Activated T-cell treated with anti-CD3 and anti-CD28 coated beads, Interleukin-2, amount 50 U/mL, for 72 hours (primary cell): Measurements from ENCODE around the gene ZMAT5. TPM values are rescaled to one million over a fixed set of nuclear protein-coding genes. Genes with fewer than 3 reads are reported as not detected.

Experiments
- ATAC-seq, 2 donors: fragments of 150-1000 bp; cut with Tn5 transposase; replicated peaks in 1 of 2; 2 replicates each; pipeline ENCODE4 v1.10.0; 2021; ENCODE audit warnings: moderate library complexity in 2 of 2, mild to moderate bottlenecking in 1 of 2
- DNase-seq, 2 donors: peaks; one replicate each; pipeline ENCODE4 v3.0.0; 2021 to 2022; ENCODE audit warnings: mixed read lengths in 1 of 2
- H3K27ac Mint-ChIP-seq: one replicate; pipeline ENCODE4 v1.8.0; 2022; ENCODE audit warnings: mild to moderate bottlenecking, moderate library complexity, mixed read lengths
- H3K27me3 Mint-ChIP-seq: one replicate; pipeline ENCODE4 v1.8.0; 2022; ENCODE audit warnings: low read depth, mixed read lengths
- H3K36me3 Mint-ChIP-seq, 2 donors: one replicate each; pipeline ENCODE4 v1.8.0; 2022; ENCODE audit warnings: mixed read lengths in 2 of 2, mild to moderate bottlenecking in 1 of 2; ENCODE audit not compliant: insufficient read depth in 2 of 2
- H3K4me1 Mint-ChIP-seq: one replicate; pipeline ENCODE4 v1.8.0; 2022; ENCODE audit warnings: low read depth, mixed read lengths
- H3K4me3 Mint-ChIP-seq, 2 donors: one replicate each; pipeline ENCODE4 v1.8.0; 2022; ENCODE audit warnings: mild to moderate bottlenecking in 2 of 2, mixed read lengths in 2 of 2, moderate library complexity in 2 of 2
- H3K9me3 Mint-ChIP-seq, 2 donors: one replicate each; pipeline ENCODE4 v1.8.0; 2022; ENCODE audit warnings: mixed read lengths in 2 of 2
- total RNA-seq, 2 donors: library from RNA; stranded (reverse); gene quantifications; one replicate each; pipeline ENCODE4 v1.2.3, GENCODE V29; 2022

ZMAT5 gene
- total RNA-seq, 2 donors from 2014 or later, result 29.1 to 34.4 TPM

DNA sequence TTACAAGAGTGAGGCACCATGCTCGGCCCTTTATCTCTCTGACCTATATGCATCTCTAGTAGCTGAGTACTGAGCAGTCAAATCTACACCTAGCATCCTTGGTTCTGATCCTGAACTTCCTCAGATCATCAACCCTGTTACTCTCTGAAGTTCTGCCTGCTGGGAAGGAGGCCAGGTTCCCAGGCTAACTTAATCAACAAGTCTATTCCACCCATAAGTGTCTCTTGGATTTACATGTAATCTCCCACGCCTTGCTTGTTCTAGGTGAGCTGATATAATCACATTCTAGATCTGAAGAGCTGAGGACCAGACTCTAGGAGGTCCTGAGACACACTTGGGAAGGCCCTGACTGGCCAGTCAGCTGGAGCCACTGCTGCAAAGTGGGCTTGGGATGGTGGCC lies 24.9 kb downstream of the ZMAT5 start:
- ATAC-seq (no peak), DNase-seq (no peak)
- Mint-ChIP-seq H3K27ac (no peak overlapping the region), H3K4me1 (no peaks in the 10 kb centered on the region), H3K9me3 (no peaks in the 10 kb centered on the region), H3K4me3 (no peak overlapping the region), H3K27me3 (no peaks in the 10 kb centered on the region), H3K36me3 (peaks cover 0 to 2% of the 10 kb centered on the region in 2 donors)

DNA sequence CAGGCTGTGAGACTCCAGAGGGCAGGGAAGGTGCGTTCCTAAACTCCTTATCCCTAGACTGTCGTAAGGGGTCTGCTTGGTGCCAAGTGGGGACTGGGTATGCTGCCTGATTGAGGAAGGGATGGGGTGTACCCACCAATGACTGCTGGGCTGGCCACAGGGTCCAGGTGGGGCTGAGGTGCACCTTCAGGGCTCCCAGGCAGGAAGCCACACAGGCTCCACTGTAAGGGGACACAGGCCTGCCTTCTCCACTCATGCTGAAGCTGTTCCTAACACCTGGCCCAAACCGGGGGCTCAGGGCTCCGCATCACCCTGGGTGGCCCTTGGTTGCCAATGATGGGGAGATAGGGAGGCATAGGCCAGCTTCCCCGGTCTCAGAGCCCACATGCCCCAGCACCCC lies 26.6 kb downstream of the ZMAT5 start:
- Mint-ChIP-seq H3K9me3 (no peaks in the 10 kb centered on the region), H3K27me3 (no peaks in the 10 kb centered on the region), H3K36me3 (no peaks in the 10 kb centered on the region), H3K4me1 (no peaks in the 10 kb centered on the region), H3K4me3 (no peak overlapping the region), H3K27ac (no peak overlapping the region)
- DNase-seq, result no peak
- no peak for ATAC-seq

DNA sequence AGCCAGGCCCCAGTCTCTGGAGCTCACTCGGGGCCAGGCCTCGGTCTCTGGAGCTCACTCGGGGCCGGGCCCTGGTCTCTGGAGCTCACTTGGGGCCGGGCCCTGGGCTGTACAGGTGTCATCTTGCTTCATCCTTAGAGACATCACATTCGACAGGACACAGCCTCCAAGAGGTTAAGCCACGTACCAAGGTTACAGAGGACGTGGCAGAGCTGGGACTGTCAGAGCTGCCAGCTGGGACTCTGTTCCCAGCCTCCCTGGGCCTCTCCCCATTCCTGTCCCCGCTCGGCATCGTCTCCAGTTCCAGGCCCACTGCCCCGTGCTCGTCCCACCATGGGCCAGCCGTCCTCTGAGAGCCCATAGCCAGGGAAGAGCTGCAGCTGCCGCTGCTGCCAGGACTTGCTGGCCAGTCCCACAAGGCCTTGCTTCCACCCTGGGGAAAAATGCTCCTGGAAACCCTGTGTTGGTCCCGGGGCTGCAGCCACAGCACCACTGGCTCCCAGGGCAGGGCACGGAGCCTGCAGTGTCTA lies 27.4 kb downstream of the ZMAT5 start:
- H3K36me3 Mint-ChIP-seq, result no peaks in the 10 kb centered on the region
- ATAC-seq, result no peak

DNA sequence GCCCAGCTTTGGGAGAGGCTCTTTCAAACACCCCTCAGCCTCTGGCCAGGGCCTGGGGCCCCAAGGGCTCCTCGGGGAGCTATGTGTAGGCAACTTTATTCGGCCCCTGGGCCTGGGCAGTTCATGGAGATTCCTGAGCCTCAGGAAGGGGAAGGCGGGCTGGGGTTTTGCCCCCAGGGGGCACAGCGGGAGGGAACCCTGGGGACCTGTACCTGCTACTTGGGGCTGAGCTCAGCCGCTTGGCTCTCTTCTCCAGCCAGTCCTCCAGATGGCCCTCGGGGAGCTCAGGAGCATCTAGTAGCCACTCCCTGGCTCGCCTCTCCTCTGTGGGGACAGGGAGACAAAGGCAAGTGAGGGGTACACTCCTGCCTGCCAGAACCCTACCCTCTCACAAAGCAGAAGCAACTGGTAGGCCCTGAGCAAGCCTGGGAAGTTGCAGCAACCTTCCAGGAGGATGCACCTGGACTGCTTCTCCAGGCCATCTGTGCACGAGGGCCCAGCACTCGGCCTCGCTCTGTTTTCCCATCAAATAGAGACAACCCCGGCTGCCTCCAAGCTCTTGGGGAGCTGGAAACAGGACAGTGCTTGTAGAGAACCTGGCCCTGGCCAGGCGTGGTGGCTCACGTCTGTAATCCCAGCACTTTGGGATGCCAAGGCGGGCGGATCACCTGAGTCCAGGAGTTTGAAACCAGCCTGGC lies 28.5 kb downstream of the ZMAT5 start:
- Mint-ChIP-seq H3K4me1 (no peaks in the 10 kb centered on the region), H3K4me3 (no peak overlapping the region), H3K27me3 (no peaks in the 10 kb centered on the region), H3K36me3 (no peaks in the 10 kb centered on the region), H3K9me3 (no peaks in the 10 kb centered on the region), H3K27ac (no peak overlapping the region)
- ATAC-seq (no peak), DNase-seq (no peak)

More for the DNA sequence above, 27.4 kb downstream of the ZMAT5 start:
- H3K9me3 Mint-ChIP-seq, result no peaks in the 10 kb centered on the region
- H3K4me1 Mint-ChIP-seq, result no peaks in the 10 kb centered on the region
- H3K27me3 Mint-ChIP-seq, result no peaks in the 10 kb centered on the region
- H3K27ac Mint-ChIP-seq, result no peak overlapping the region
- H3K4me3 Mint-ChIP-seq, result no peak overlapping the region
- no peak for DNase-seq

DNA sequence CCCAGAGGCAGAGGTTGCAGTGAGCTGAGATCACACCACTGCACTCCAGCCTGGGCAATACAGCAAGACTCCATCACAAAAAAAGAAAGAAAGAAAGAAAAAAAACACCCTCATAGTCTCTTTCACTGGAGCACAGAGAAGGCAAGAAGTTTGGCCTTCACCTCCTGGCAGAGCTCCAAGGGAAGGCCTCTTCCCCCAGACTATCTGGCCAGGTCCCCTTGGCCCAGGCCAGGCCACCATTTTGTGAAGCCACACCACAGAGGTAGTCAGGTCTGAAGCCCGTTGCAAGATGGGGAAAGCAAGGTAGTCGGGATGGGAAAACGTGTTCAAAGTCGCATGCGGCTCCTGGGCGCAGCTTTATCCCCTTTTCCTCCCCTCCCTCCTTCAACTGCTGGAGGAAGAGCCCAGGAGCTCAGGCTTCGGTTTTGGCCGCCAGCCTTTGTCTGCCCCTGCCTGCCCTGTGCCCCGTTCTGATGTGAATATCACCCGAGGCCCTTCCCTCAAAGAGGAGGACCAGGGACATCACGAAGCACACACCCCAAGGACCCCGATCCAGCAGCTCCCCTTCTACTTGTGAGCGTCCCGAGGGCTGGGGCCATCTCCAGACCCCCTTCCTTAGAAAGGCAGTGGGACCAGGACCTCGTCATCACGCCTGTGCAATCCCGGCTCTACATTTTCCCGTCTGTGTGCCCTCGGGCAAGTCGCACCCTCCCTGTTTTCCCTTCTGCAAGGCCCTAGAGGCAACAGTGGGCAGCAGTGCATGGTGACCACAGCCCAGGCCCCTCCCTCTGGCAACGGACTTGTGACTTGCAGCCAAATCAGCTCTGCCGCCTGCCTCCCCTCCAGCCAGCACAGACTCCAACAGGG lies 29.3 kb downstream of the ZMAT5 start:
- H3K36me3 Mint-ChIP-seq, result no peaks in the 10 kb centered on the region
- H3K27ac Mint-ChIP-seq, result no peak overlapping the region
- no peaks in the 10 kb centered on the region for H3K4me1 Mint-ChIP-seq
- H3K9me3 Mint-ChIP-seq, result no peaks in the 10 kb centered on the region
- H3K27me3 Mint-ChIP-seq, result no peaks in the 10 kb centered on the region
- no peak for DNase-seq
- no peak for ATAC-seq
- H3K4me3 Mint-ChIP-seq, result no peak overlapping the region

DNA sequence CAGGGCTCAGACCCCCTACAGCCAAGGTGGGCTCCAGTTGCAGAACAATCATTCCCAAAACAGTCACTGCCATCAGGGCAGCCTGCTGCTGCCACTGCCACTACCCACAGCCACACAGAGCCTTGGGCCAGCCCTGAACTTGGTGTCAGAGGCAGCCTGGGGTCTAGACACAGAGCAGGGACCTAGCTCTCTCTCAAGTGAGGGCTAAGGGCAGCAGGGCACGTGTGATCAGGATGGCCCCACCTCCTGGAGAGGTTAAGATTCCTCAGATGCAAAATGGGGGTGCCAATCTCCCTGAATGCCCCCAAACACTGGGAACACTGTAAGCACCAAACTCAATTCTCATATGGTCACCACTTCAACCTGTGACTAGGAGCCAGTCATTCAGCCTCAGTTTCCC lies 31.4 kb downstream of the ZMAT5 start:
- H3K4me1 Mint-ChIP-seq, result no peaks in the 10 kb centered on the region

DNA sequence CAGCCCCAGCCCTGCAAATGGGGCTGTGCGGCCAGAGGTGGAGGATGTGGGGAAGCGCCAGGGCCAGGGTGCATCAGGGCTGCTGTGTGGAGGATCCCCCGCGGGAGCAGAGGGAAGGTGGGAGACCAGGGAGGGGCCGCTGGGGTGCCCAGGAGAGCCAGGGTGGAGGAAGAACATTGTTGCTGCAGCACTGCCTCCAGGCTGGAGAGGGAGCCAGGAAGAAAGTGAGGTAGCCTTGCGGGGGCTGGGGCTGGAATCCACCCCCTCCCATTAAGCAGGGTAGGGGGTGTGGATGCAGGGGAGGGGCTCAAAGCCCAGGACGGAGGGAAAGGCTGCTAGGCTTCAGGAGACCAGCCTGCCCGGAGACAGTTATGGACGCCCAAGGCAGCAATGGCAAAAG lies 32.0 kb downstream of the ZMAT5 start:
- H3K4me1 Mint-ChIP-seq, result no peaks in the 10 kb centered on the region
- no peak overlapping the region for H3K4me3 Mint-ChIP-seq
- ATAC-seq, result no peak
- no peak for DNase-seq
- H3K27me3 Mint-ChIP-seq, result no peaks in the 10 kb centered on the region
- no peaks in the 10 kb centered on the region for H3K36me3 Mint-ChIP-seq
- no peak overlapping the region for H3K27ac Mint-ChIP-seq
- H3K9me3 Mint-ChIP-seq, result no peaks in the 10 kb centered on the region

More for the DNA sequence above, 31.4 kb downstream of the ZMAT5 start:
- Mint-ChIP-seq H3K9me3 (no peaks in the 10 kb centered on the region), H3K36me3 (no peaks in the 10 kb centered on the region), H3K4me3 (no peak overlapping the region), H3K27ac (no peak overlapping the region), H3K27me3 (no peaks in the 10 kb centered on the region)
- DNase-seq (no peak), ATAC-seq (no peak)

DNA sequence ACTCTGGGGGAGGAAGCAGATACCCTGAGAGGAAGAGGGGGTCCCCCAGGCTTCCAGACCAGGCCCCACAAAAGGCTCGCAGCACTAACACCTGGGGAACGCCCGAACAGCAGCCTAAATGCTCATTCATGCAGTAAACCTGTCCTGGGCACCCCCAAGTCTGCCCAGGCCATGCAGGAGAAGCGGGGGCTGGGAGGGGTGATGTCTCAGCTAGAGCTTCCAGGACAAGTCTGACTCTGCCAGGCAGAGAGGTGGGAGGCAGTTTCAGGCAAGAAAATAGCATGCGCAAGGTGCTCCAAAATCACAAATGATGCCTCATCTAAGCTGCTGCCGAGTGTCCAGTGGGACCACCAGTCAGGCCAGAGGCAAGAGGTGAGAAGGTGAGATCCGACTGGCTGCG lies 32.4 kb downstream of the ZMAT5 start:
- DNase-seq (no peak), ATAC-seq (no peak)
- H3K27ac Mint-ChIP-seq, result no peak overlapping the region
- no peaks in the 10 kb centered on the region for H3K9me3 Mint-ChIP-seq
- H3K36me3 Mint-ChIP-seq, result no peaks in the 10 kb centered on the region
- no peaks in the 10 kb centered on the region for H3K4me1 Mint-ChIP-seq
- no peak overlapping the region for H3K4me3 Mint-ChIP-seq
- no peaks in the 10 kb centered on the region for H3K27me3 Mint-ChIP-seq

DNA sequence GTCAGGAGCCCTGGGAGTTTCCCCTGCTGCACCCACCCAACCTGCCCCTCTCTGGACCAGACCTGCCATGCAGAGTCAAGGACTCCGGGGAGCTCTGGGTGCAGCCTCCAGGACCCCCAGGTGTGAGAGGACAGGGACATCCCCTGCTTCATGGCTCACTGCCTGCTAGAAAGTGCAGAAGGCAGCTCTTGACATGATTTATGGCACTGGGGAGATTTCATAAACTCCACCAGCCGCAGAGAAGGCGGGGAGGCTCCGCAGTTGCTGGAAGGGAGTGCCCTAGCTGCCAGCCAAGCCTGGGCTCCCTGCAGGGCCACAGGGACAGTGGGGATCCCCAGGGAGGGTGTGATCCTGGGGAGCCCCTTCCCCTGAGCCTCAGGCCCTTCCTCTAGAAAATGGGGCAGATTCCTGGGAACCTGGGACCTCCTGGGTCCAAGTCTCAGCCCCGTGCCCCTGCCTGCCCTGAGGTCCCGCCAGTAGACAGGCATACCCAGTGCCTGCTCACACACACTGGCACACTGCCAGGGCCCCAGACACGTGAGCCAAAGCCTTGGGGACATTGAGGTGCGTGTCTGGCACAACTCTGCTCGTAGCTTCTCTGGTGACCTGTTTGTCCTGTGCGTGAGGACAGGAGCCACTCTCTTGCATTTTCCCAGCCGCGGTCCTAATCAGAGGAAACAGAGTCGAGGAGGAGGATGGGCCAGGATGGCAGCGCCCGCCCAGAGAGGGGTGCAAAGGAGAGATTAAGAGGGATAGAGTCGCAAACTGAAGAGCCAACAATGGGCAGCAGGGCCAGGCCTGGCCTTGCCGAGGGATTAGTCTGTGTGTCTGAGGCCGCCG lies 33.2 kb downstream of the ZMAT5 start:
- H3K27me3 Mint-ChIP-seq, result no peaks in the 10 kb centered on the region
- H3K36me3 Mint-ChIP-seq, result no peaks in the 10 kb centered on the region
- DNase-seq (no peak), ATAC-seq (no peak)
- H3K4me3 Mint-ChIP-seq, result no peak overlapping the region
- no peaks in the 10 kb centered on the region for H3K4me1 Mint-ChIP-seq
- no peak overlapping the region for H3K27ac Mint-ChIP-seq
- H3K9me3 Mint-ChIP-seq, result no peaks in the 10 kb centered on the region

DNA sequence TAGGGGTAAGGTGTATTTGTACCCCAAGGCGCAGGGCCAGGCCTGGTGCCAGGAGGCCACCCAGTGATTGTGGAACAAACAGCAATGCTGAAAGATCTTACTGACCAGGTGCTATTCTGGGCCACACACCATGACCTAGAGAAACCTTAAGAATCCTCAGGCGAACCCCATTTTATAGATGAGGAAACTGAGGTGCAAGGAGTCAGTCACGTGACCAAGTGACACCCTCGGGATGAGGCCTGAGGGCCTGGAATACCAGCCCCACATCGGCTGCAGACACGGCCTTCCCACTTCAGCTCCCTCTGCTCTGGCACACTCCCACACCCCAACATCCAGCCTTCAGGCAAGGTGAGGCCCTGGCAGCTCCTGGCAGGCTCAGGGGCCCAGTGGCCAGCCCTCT lies 33.9 kb downstream of the ZMAT5 start:
- H3K4me3 Mint-ChIP-seq, result no peak overlapping the region
- no peak for DNase-seq
- no peak overlapping the region for H3K27ac Mint-ChIP-seq
- ATAC-seq, result no peak
- no peaks in the 10 kb centered on the region for H3K4me1 Mint-ChIP-seq
- H3K36me3 Mint-ChIP-seq, result no peaks in the 10 kb centered on the region
- no peaks in the 10 kb centered on the region for H3K27me3 Mint-ChIP-seq
- no peaks in the 10 kb centered on the region for H3K9me3 Mint-ChIP-seq

DNA sequence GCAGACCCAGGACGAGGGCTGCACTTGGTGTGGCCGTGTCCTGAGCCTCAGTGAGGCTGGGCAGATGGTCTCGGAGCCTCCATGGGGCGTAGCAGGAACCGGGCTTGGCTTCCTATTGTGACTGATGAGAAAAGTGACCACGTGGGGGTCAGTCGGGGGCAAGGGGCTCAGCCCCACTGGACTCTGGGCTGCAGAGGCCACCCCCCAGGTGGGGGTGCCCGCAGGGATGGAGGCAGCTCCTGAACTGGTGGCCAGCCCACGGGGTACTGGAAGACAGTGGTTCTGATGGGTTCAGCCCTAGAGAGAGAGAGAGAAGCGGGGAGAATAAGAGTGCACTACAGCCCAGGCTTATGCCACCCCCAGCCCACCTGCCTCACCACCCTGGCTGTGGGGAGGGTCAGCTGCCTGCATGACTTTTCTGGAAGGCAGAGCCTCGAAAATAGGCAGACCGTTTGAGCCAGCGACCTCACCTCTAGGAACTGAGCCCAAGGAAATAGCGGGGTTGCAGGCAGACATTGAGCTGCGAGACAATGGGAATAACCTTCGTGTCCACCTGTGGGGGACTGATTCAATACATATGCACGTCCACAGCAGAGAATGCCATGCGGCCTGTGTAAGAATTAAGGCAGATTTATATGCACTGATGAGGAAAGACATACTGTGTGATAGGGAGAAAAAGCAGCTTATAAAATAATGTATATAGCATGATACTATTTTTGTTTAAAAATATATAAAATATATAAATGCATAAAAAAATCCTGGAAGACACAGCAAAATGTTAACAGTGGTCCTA lies 35.6 kb downstream of the ZMAT5 start:
- Mint-ChIP-seq H3K36me3 (no peaks in the 10 kb centered on the region), H3K27ac (no peak overlapping the region), H3K4me1 (no peaks in the 10 kb centered on the region), H3K27me3 (no peaks in the 10 kb centered on the region), H3K9me3 (no peaks in the 10 kb centered on the region), H3K4me3 (no peak overlapping the region)
- ATAC-seq (no peak), DNase-seq (no peak)

DNA sequence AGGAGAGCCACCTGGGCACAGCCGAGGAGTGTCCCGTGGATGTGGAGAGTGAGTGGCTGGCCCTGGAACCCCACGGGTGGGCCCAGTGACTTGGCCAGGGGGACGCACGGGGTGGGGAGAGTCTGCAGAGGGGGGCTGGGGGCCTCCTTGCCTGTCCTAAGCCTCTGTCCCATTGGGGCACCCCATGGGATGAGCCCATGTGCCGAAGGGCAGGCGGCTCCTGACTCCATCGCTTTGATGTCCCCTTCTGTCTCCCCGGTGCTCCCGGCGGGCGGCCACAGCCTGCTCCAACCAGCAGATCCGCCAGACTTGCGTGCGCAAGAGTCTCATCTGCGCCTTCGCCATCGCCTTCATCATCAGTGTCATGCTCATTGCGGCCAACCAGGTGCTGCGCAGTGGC lies 37.6 kb downstream of the ZMAT5 start:
- Mint-ChIP-seq H3K27me3 (no peaks in the 10 kb centered on the region), H3K9me3 (no peaks in the 10 kb centered on the region)
- ATAC-seq, result no peak

More for the DNA sequence above, 37.6 kb downstream of the ZMAT5 start:
- H3K4me3 Mint-ChIP-seq, result no peak overlapping the region
- DNase-seq, result no peak
- no peak overlapping the region for H3K27ac Mint-ChIP-seq
- no peaks in the 10 kb centered on the region for H3K4me1 Mint-ChIP-seq
- H3K36me3 Mint-ChIP-seq, result no peaks in the 10 kb centered on the region
